GM18873 (cell line): ENCODE data around the gene BBX.

Experiments used
- ATAC-seq: cut with Tn5 transposase; IDR thresholded peaks from one replicate; pipeline ENCODE4 v1.9.1; 2021; ENCODE audit warnings: mild to moderate bottlenecking, moderate library complexity, moderate number of reproducible peaks; ENCODE audit not compliant: unreplicated experiment, low FRiP score

Gene BBX

DNA sequence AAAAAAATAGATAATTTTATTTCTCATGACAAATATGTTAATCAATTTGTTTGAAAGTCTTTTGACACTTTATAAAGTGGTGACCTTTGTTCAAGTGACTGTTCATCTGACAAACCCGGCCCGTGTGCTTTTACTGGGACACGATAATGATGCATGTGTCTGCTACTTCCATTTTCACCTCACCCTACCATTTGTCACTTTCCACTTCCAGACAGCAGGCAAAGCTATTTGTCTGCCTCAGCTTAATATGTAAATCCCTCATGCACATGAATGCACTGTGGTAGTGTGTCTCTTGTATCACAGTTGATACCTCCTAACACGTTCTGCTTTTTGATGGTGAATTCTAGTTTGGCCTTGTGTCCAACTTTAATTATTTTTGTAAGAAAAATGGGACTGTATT lies 204.3 kb downstream of the BBX start:
- ATAC-seq = no peak

DNA sequence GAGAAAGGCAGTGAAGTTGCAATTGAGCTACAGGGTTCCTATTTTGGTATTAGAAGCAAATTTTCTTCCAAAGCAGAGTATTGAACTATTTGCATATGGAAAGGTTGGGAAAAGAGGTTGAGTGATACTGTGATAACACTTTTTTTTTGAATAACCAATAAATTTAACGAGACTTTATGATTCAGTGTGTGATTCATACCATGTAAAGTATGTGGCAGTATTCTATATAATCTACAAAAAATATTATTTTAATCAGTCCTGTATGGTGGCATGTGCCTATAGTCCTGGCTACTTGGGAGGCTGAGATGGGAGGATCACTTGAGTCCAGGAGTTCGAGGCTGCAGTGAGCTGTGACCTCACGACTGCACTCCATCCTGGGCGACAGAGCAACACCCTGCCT lies 206.9 kb downstream of the BBX start:
- ATAC-seq = no peak

GRCh38 chr3:107734317-107734716 lies 211.6 kb downstream of the BBX start:
- no peak for ATAC-seq

DNA sequence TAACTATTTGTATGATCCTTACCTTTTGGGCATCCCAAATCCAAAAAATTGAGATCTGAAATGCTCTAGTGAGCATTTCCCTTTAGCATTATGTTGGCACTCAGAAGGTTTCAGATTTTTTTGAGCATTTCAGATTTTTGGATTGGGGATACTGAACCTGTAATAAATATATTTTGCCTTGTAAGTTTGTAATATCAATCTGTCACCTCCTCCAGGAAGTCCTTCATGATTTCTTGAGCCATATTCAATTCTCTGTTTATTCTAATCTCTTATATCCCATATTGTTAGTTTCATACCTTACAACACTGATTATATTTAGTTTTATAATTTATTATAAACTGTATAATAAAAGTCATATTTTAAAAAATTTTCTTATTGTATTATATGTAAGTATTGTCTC lies 215.2 kb downstream of the BBX start:
- no peak for ATAC-seq

- no peak for ATAC-seq
These were observed 215.9 kb downstream of the BBX start for GRCh38 chr3:107738486-107739183.

- no peak for ATAC-seq
These were observed 216.5 kb downstream of the BBX start for GRCh38 chr3:107739227-107739626.

DNA sequence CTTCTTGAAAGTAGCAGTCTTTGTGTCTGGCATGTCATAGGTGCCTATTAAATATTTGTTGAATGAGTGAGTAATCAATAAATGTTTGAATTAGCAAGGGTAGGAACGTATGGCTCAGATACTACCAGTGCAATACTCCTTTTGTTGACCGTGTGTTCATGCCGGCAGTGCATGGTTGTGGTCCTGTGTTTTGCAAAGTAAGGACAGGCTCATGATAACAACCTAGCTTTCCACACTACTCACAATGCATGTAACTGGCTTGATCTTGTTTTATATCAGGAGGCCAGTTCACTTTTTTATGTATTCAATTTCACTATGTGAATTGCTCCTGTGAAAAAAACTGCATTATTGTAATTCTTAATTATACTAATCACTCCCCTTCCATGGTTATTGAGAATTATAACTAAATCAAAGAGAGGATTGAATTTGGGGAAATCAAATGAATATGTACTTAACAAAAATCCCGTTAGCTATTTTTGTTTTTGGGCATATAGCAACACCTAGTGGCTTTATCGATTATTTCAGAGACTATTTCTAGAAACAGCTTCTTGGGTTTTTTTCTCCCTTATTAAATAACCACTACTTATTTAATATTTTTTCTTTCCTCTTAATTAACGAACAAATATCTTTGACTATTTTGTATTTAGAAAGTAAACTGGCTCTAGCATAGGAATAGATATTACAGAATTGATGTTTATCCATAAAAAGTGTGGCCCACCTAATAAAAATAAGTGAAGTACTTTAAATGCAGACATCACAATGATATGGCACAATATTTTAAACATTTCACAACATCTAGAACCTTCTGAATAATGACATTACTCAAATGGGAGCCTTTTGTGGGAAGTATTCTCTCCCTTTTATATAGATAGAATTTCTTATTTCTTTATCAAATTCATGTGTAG lies 218.5 kb downstream of the BBX start:
- no peak for ATAC-seq

- no peak for ATAC-seq
These were observed 222.6 kb downstream of the BBX start for GRCh38 chr3:107745354-107745753.

- ATAC-seq = no peak
These were observed 229.6 kb downstream of the BBX start for GRCh38 chr3:107752202-107752990.

DNA sequence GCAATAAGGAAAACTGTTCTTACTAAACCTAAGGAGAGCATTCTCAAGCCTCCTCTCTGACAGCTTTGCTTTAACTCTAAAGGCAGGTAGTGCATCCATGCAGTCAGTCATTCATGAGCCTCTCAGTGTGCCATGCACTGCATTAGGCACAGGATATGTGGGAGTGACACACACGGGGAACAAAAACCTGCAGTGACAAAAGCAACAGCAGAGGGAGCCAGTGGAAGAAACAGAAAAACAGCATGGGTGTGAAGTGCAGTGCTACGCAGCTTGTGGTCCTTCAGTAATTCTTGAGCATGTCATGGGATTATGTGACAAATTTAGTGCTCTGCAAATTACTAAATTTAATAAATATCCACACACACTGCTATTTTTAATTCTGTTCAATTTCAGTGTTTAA lies 230.7 kb downstream of the BBX start:
- ATAC-seq = no peak

- no peak for ATAC-seq
These were observed 231.2 kb downstream of the BBX start for GRCh38 chr3:107753976-107754375.

DNA sequence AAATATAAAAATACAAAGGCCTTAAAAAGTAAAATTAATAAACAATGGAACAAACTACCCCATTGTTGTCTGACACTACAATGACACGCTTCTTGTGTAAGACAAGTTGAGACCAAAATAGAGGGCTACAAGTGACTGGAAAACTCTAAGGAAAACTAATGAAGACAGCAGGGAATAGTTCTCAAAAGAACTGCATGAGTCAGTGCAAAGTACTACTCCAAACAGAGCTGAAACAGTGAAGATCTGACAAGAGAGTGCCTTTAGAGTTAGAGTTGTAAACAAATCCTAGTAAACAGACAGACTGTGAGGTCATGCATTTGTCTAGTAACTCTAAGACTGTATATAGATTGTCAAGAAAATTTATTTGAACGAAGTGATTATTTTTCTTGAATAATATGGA lies 233.9 kb downstream of the BBX start:
- ATAC-seq = no peak

DNA sequence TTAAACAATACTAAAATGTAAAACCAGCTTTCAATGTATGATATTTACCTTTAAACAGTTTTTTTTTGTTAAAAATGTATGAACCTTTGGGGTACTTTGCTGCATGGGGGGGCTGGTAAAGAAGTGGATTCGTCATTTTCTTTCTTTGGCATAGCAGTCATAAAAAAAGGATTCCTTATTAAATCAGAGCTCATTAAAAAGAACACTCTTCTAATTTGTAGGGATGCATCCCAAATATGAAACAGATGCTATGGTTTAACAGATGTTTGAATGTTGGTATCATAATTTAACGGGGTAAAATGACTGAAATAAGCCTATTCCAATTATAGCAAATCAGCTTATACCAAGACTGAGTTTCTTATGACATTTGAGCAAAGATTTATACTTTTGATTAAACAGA lies 234.4 kb downstream of the BBX start:
- ATAC-seq = no peak

- no peak for ATAC-seq
These were observed 237.4 kb downstream of the BBX start for GRCh38 chr3:107760144-107760543.

GRCh38 chr3:107761391-107761790 lies 238.6 kb downstream of the BBX start:
- ATAC-seq = no peak

- no peak for ATAC-seq
These were observed 242.8 kb downstream of the BBX start for GRCh38 chr3:107765524-107765923.

DNA sequence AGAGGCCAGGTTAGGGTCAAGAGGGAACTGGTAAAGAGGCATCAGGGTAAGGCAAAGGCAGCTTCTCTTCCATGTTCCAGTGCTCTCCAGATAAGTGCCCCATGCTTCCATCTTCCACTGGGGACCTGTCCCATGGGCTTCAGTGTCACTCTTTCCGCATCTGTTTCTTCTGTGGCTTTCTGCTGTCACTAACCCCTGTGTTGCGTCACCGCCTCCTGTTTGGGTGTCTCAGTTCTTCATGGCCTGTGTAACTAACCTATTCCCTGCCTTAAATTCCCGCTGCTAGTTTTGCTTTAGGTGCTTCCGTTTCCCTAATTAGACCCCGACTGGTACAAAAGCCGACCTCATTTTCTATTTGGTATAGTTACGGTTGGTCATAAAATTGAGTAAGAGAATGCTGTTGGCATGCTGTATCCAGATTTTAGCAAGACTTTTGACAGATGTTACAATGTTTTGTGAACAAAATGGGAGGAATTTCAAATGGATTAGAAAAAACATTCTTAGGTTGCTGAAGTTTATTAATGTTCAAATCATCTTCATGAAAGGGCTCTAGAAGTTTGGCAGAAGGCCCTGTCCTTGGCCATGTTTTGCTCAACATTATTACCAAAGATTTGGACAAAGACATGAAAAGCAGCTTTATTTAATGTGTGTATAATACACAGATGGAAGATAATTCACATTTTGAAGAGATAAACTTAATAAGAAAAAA lies 245.3 kb downstream of the BBX start:
- ATAC-seq = no peak

DNA sequence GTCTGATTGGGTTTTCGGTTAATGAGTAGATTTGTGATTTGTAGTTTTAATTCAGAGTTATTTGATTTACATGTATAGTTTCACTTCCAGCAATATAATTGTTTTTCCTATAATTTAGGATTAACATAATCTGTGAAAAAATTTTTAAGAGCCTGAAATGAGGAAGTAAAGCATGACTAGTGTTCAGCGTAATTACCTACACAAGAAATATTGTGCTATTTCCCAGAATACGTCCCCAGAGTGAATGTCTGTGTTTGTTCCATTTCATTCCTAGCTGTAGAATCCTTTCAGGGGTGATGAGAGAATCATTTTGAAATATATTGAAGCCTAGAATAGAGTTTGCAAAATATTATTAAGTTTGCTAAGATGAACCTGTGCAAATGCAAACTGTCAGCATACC lies 247.1 kb downstream of the BBX start:
- no peak for ATAC-seq

DNA sequence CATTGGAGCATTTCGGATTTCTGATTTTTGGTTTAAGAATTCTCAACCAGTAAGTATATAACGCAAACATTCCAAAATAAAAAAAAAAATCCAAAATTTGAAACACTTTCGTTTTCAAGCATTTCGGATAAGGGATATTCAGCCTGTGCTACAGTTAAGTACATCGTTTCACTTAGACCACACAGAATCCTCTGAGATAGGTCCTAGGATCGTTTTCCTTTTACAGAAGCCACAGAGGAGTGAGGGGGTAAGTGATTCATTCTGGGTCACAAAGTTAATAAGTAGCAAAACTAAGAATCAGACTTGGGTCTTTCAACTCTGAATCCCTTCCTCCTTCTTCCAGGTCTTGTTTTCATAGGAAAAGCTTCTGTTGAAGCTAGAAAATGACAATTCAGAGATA lies 249.3 kb downstream of the BBX start:
- ATAC-seq = no peak

DNA sequence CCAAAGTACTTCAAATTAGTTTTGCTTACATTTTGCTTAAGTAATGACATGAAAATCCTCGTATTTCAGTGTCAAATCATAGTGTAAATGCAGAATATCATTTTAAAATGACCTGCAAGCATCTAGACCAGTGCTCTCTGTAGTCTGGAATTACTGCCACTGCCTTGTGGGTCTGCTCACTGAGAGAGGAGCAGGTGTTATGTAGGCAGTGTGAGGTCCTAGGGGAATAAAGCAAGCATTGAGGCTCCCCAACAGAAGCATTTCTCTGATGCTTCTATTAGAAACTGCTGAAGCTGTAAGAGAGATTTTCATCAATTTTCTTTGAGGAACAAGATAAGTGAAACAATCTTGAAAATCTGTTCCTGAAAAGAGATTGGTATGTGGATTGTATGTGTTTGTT lies 253.2 kb downstream of the BBX start:
- ATAC-seq = no peak

GRCh38 chr3:107781253-107781652 lies 258.5 kb downstream of the BBX start:
- ATAC-seq = no peak
